Psoas muscle (tissue), 8 donors: Measurements from ENCODE around the gene TSC22D2. TPM values are rescaled to one million over a fixed set of nuclear protein-coding genes. Genes with fewer than 3 reads are reported as not detected.

ENCODE experiments used
- ATAC-seq, 4 donors: fragments of 200-7000 bp; cut with Tn5 transposase; one replicate each; pipeline ENCODE4 v1.9.1; 2020; ENCODE audit warnings: moderate library complexity in 3 of 4, mild to moderate bottlenecking in 2 of 4
- DNase-seq, 2 donors: peaks; one replicate each; pipeline ENCODE4 v3.0.0-alpha.2; 2020
- H3K27ac ChIP-seq: fragments of 200-600 bp; one replicate; pipeline ENCODE4 v1.8.0; 2022
- H3K27me3 ChIP-seq, 3 donors: fragments of 200-600 bp in 1 of 3; one replicate each; pipeline versions ENCODE4 v1.6.1 to v1.8.0; 2013 to 2022; ENCODE audit warnings: low read length in 2 of 3, mild to moderate bottlenecking in 2 of 3, moderate library complexity in 1 of 3; ENCODE audit not compliant: insufficient read depth in 3 of 3
- H3K36me3 ChIP-seq, 2 donors: fragments of 200-600 bp in 1 of 2; one replicate each; pipeline versions ENCODE4 v1.6.1 to v1.8.0; 2013 to 2022; ENCODE audit warnings: low read depth in 1 of 2, mild to moderate bottlenecking in 1 of 2, moderate library complexity in 1 of 2; ENCODE audit not compliant: insufficient read depth in 1 of 2
- H3K4me1 ChIP-seq: fragments of 200-600 bp; one replicate; pipeline ENCODE4 v1.8.0; 2022
- H3K4me3 ChIP-seq: fragments of 200-600 bp; one replicate; pipeline ENCODE4 v1.8.0; 2022; ENCODE audit warnings: mild to moderate bottlenecking
- H3K9me3 ChIP-seq: fragments of 200-600 bp; one replicate; pipeline ENCODE4 v1.8.0; 2022
- CTCF ChIP-seq: fragments of 200-600 bp; IDR thresholded peaks from one replicate; pipeline ENCODE4 v1.8.0; 2022; ENCODE audit warnings: antibody characterized with exemption
- WGBS, 3 donors: extraction: QIAGEN DNeasy Blood & Tissue Kit; methylation state at CpG; one replicate each; pipeline versions ENCODE4 v1.1.6 to v1.1.7; 2013; 5-methylcytosine and 5-hydroxymethylcytosine counted together
- intact Hi-C, 2 donors: fragments of 100-400 bp; cut with DNase I; formaldehyde crosslinking; loops; one replicate each; pipeline versions ENCODE4 v1.11.0 to v1.14.2; 2022
- polyA plus RNA-seq, 3 donors: library from polyadenylated mRNA; stranded (reverse); fragments of 200-250 nt; gene quantifications; one replicate each; pipeline ENCODE4 v1.2.3, GENCODE V29; 2013
- total RNA-seq, 4 donors: library from RNA; stranded (reverse); fragmentation: NEBNext Ultra II Directional in 2 of 4; extraction: Animal tissue kit (Norgen Biotek cat#: 25700) in 2 of 4; gene quantifications; one replicate each; pipeline versions ENCODE4 v1.2.1 to v1.2.4, GENCODE V29; 2021 to 2023
- donor health status: healthy with polysubstance abuse.
- donor health status: DM: no; HTN: no; CAD: no; lungs with moderate emphysema.
- donor health status: Bipolar disorder and iron deficiency.
- donor health status: healthy.
- donor health status: DM: yes; HTN: yes; CAD: no.
- donor health status: DM: no; HTN: no; CAD: no.
- donor health status: DM: no; HTN: no; CAD: no.
- donor health status: DM: yes; HTN: yes; CAD: no.

The TSC22D2 gene
- total and polyA plus RNA-seq, 7 donors: 10.4 to 63.6 (median 29.7) TPM

- intact Hi-C loops: no loop called here
- H3K4me1 ChIP-seq: no peaks in the 10 kb centered on the region
- WGBS, 3 donors: 67 to 82% (median 75%) methylated on average over 4 of the region's 4 CpGs
- no peak for DNase-seq
- TF ChIP-seq CTCF: no peak
- H3K4me3 ChIP-seq: no peak overlapping the region
- no peaks in the 10 kb centered on the region for H3K27me3 ChIP-seq
- H3K27ac ChIP-seq: no peak overlapping the region
- ATAC-seq: no peak
- no peaks in the 10 kb centered on the region for H3K36me3 ChIP-seq
- no peaks in the 10 kb centered on the region for H3K9me3 ChIP-seq
Observed at GRCh38 chr3:150511122-150511821, 103.2 kb downstream of the TSC22D2 start.

- intact Hi-C loops: no loop called here
- H3K27ac ChIP-seq: no peak overlapping the region
- 93 to 95% (median 94%) methylated on average over 4 of the region's 4 CpGs for WGBS, 3 donors
Observed at GRCh38 chr3:150515210-150515609, 107.1 kb downstream of the TSC22D2 start.

More at GRCh38 chr3:150515210-150515609, 107.1 kb downstream of the TSC22D2 start:
- TF ChIP-seq CTCF: no peak
- no peak for ATAC-seq
- Histone ChIP-seq H3K4me3 (no peak overlapping the region), H3K9me3 (no peaks in the 10 kb centered on the region), H3K4me1 (no peaks in the 10 kb centered on the region), H3K27me3 (no peaks in the 10 kb centered on the region), H3K36me3 (no peaks in the 10 kb centered on the region)
- no peak for DNase-seq

Other genes with a start within 250 kb of the TSC22D2 start
- gene SERP1, start 138.2 kb downstream of the TSC22D2 start, total RNA-seq: 10 to 100 TPM; 16.3 to 22.5 (median 18.7) TPM
- 10 to 100 TPM; 13.2 to 60.2 (median 14.5) TPM for gene SERP1, start 138.2 kb downstream of the TSC22D2 start, polyA plus RNA-seq
- gene EIF2A, start 138.5 kb downstream of the TSC22D2 start, total RNA-seq: 100 to 1,000 TPM in 2 of 4 donors, 10 to 100 TPM in 2; 67.2 to 103 (median 91.2) TPM
- 100 to 1,000 TPM in 2 of 3 donors, 10 to 100 TPM in 1; 85.5 to 117 (median 103) TPM for gene EIF2A, start 138.5 kb downstream of the TSC22D2 start, polyA plus RNA-seq
- 10 to 100 TPM; 49.5 to 78.1 (median 54.8) TPM for gene SELENOT, start 195.0 kb downstream of the TSC22D2 start, total RNA-seq
- gene SELENOT, start 195.0 kb downstream of the TSC22D2 start, polyA plus RNA-seq: 100 to 1,000 TPM in 1 of 3 donors, 10 to 100 TPM in 2; 41.5 to 104 (median 98.1) TPM